WERI-Rb-1 (cell line): ENCODE measurements around the gene ZDHHC23.

Experiments used
- DNase-seq: peaks from one replicate; pipeline ENCODE4 v3.0.0-alpha.2; 2020
- H3K27ac ChIP-seq: fragments of 250-450 bp; sonication (Bioruptor Pico); 2 replicates; pipeline ENCODE4 v1.5.1; 2020; ENCODE audit warnings: mild to moderate bottlenecking, moderate library complexity
- H3K27me3 ChIP-seq: fragments of 250-450 bp; sonication (Bioruptor Pico); 2 replicates; pipeline ENCODE4 v1.5.1; 2021; ENCODE audit warnings: mild to moderate bottlenecking, low read depth, moderate library complexity; ENCODE audit not compliant: insufficient read depth, severe bottlenecking
- H3K36me3 ChIP-seq: fragments of 250-450 bp; sonication (Bioruptor Pico); 2 replicates; pipeline ENCODE4 v1.5.1; 2020; ENCODE audit warnings: mild to moderate bottlenecking, moderate library complexity
- H3K4me3 ChIP-seq: 2 replicates; pipeline ENCODE4 v1.5.1; 2011; ENCODE audit warnings: low read depth, mild to moderate bottlenecking, control low read depth, low read length
- H3K9me3 ChIP-seq: fragments of 250-450 bp; sonication (Bioruptor Pico); 2 replicates; pipeline ENCODE4 v1.5.1; 2021; ENCODE audit warnings: mild to moderate bottlenecking, moderate library complexity; ENCODE audit not compliant: severe bottlenecking
- TF ChIP-seq, protein P1 (sequence below): IDR thresholded peaks from 2 replicates; pipeline ENCODE4 v1.5.1; 2011; ENCODE audit warnings: low read depth, mild to moderate bottlenecking, control low read depth, inconsistent platforms, low read length

Gene ZDHHC23

DNA sequence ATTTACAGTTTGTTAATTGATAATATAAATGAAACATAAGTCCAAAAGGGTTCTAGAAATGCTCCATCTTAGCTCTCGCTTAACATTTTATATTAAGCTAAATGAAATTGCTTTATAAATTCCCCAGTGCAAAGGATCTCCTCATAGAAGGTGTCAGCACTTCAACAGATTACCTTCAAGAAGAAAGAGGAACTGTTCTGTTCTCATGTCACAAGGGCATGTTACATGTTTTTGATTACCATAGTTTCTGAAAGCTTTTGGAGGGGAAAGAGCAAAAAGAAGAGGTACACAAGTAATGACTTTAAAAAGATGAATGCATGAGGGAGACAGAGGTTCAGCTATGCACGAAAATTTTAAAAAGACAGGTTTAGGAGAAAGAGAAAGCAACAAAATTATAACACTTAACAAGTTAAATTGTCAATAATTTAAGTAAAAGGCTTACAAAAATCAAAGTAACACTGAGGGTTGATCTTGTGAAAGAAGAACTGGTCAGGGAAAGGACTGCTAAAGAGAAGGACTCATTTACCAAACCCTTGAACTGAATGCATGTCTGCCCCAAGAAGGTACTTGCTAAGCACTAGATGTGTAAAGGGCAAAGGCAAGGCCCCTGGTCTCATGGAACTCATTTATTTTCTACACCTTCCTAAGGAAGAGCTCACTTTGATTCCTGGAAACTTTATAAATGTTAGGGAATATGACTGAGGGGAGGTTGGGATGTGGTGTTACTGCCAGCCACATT, 63.4 kb downstream of the ZDHHC23 start:
- Histone ChIP-seq H3K27me3 (no peaks in the 10 kb centered on the region), H3K9me3 (no peaks in the 10 kb centered on the region), H3K27ac (no peak overlapping the region), H3K36me3 (no peaks in the 10 kb centered on the region), H3K4me3 (no peak overlapping the region)
- no peak for DNase-seq
- TF ChIP-seq, protein P1, sequence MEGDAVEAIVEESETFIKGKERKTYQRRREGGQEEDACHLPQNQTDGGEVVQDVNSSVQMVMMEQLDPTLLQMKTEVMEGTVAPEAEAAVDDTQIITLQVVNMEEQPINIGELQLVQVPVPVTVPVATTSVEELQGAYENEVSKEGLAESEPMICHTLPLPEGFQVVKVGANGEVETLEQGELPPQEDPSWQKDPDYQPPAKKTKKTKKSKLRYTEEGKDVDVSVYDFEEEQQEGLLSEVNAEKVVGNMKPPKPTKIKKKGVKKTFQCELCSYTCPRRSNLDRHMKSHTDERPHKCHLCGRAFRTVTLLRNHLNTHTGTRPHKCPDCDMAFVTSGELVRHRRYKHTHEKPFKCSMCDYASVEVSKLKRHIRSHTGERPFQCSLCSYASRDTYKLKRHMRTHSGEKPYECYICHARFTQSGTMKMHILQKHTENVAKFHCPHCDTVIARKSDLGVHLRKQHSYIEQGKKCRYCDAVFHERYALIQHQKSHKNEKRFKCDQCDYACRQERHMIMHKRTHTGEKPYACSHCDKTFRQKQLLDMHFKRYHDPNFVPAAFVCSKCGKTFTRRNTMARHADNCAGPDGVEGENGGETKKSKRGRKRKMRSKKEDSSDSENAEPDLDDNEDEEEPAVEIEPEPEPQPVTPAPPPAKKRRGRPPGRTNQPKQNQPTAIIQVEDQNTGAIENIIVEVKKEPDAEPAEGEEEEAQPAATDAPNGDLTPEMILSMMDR = no peak
